Neutrophil (primary cell): ENCODE measurements around the gene FARSB.

Source experiments
- H3K27ac ChIP-seq: fragments of 200-600 bp; sonication (generic); 2 replicates; pipeline ENCODE4 v1.5.1; 2016; ENCODE audit warnings: mild to moderate bottlenecking, moderate library complexity
- H3K27me3 ChIP-seq: fragments of 200-600 bp; sonication (generic); 2 replicates; pipeline ENCODE4 v1.6.0; 2016; ENCODE audit warnings: mild to moderate bottlenecking
- H3K36me3 ChIP-seq: fragments of 200-600 bp; sonication (generic); 2 replicates; pipeline ENCODE4 v1.5.1; 2017
- H3K4me1 ChIP-seq, 2 experiments: fragments of 200-600 bp in 1 of 2; sonication (generic) in 1 of 2; 1 replicate in 1 of 2; 2 replicates in 1 of 2; pipeline versions ENCODE4 v1.5.1 to v1.6.1; 2013 to 2016; ENCODE audit warnings: low read depth in 1 of 2, low read length in 1 of 2, mild to moderate bottlenecking in 1 of 2, moderate library complexity in 1 of 2; ENCODE audit not compliant: control insufficient read depth in 1 of 2, insufficient read depth in 1 of 2
- H3K4me3 ChIP-seq, 2 experiments: fragments of 200-600 bp in 1 of 2; sonication (generic) in 1 of 2; 1 replicate in 1 of 2; 2 replicates in 1 of 2; pipeline ENCODE4 v1.5.1; 2013 to 2016; ENCODE audit warnings: low read depth in 1 of 2, low read length in 1 of 2, mild to moderate bottlenecking in 1 of 2, moderate library complexity in 1 of 2
- H3K9me3 ChIP-seq: fragments of 200-600 bp; sonication (generic); 2 replicates; pipeline ENCODE4 v1.5.1; 2016
- TF ChIP-seq, protein P1 (sequence below): fragments of 200-600 bp; sonication (generic); IDR thresholded peaks from 2 replicates; pipeline ENCODE4 v1.5.1; 2016; ENCODE audit warnings: antibody characterized with exemption

The FARSB gene

DNA sequence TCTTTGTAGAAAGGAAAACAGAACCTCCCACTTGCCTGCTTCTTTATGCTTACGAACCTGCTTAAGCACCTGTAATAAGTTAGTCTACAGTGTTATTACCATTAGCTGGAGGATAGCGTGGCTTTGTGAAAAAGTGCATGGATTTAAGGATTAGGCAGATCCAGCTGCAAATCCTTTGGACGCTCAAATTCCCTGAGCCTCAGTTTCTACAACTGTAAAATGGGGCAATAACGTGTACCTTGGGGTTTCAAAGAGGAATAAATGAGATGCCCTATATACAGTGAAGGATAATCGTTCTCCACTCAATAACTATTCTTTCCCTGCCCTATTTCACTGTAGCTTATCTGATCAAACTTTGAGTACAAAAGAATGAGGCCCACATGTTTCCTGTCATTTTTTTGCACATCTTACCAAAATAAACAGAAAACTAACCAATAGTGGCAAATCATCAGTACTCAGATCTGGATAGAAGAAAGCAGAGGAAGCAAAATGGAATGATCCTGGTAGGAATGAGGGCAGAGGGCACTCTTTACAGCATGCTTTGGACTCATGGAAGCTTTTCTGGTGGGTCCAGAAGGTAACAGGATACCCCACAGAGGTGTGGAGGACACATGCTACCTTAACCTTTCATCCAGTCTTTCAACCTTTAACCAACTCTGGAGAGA lies 30.3 kb upstream of the FARSB start:
- Histone ChIP-seq H3K4me3 (no peak overlapping the region), H3K36me3 (no peaks in the 10 kb centered on the region), H3K27me3 (peaks cover 21% of the 10 kb centered on the region), H3K27ac (no peak overlapping the region), H3K4me1 (peaks cover 0 to 8% of the 10 kb centered on the region in 2 experiments), H3K9me3 (no peaks in the 10 kb centered on the region)
- TF ChIP-seq, protein P1, sequence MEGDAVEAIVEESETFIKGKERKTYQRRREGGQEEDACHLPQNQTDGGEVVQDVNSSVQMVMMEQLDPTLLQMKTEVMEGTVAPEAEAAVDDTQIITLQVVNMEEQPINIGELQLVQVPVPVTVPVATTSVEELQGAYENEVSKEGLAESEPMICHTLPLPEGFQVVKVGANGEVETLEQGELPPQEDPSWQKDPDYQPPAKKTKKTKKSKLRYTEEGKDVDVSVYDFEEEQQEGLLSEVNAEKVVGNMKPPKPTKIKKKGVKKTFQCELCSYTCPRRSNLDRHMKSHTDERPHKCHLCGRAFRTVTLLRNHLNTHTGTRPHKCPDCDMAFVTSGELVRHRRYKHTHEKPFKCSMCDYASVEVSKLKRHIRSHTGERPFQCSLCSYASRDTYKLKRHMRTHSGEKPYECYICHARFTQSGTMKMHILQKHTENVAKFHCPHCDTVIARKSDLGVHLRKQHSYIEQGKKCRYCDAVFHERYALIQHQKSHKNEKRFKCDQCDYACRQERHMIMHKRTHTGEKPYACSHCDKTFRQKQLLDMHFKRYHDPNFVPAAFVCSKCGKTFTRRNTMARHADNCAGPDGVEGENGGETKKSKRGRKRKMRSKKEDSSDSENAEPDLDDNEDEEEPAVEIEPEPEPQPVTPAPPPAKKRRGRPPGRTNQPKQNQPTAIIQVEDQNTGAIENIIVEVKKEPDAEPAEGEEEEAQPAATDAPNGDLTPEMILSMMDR = no peak

DNA sequence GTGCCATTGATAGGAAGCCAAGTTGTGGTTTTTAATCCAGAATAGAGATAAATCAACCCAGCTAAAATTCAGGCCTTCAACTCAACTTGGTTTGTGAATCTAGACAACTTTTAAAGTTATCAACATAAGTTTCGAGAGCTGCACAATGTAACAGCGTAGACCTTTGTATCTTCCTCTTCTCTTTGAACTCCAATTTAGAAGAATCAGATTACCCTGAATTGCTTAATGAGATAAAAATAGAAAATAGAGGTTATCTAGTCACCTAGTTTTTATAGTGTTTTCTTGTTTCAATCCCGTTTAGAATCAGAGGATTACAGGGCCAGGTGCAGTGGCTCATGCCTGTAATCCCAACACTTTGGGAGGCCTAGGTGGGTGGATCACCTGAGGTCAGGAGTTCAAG lies 27.9 kb upstream of the FARSB start:
- Histone ChIP-seq H3K27ac (no peak overlapping the region), H3K9me3 (no peaks in the 10 kb centered on the region), H3K4me3 (no peak overlapping the region), H3K4me1 (no peaks in the 10 kb centered on the region), H3K36me3 (no peaks in the 10 kb centered on the region), H3K27me3 (peaks cover 44% of the 10 kb centered on the region)
- TF ChIP-seq, protein P1 = no peak

DNA sequence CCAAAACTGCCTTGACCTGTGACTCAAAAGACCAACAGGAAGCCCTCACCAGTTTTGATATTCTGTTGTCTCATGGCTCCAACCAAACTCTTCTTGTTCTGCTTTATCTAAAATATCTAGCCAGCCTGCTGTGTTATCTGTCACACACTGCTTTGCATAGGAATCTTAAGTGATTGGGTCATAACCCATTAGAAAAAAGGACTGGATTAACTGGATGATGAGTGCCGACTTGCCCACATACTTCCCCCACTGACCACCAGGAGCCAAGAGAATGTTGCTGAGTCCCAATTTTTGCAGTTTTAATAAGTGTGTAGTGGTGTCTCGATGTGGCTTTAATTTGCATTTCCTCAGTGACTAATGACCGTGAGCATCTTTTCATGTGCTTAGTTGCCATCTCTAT lies 22.1 kb upstream of the FARSB start:
- H3K4me3 ChIP-seq = no peak overlapping the region
- TF ChIP-seq, protein P1 = no peak

DNA sequence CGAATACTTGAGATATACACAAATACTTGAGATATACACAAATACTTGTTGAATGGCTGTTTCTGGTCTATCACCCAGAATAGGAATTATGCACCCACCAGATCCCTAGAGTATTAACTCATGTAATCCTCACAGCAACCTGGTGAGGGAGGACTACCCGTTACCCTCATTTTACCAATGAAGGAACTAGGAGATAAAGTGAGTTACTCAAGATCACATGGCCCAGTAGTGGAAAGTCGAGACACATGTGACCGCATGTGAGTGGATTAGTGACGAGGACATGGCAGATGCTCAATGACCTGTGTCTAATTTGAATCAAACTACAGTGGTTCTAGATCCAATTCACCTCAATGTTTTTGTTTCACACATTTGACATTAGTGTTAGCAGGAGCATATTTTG lies 18.0 kb upstream of the FARSB start:
- no peaks in the 10 kb centered on the region for H3K36me3 ChIP-seq
- H3K27ac ChIP-seq = no peak overlapping the region
- H3K9me3 ChIP-seq = no peaks in the 10 kb centered on the region
- no peak overlapping the region for H3K4me3 ChIP-seq
- H3K4me1 ChIP-seq = peaks cover 32 to 39% of the 10 kb centered on the region in 2 experiments
- peaks cover 67% of the 10 kb centered on the region for H3K27me3 ChIP-seq
- TF ChIP-seq, protein P1 = no peak

More for the DNA sequence above, 22.1 kb upstream of the FARSB start:
- peaks cover 93% of the 10 kb centered on the region for H3K27me3 ChIP-seq
- no peak overlapping the region for H3K27ac ChIP-seq
- peaks cover 0 to 3% of the 10 kb centered on the region in 2 experiments for H3K4me1 ChIP-seq
- no peaks in the 10 kb centered on the region for H3K36me3 ChIP-seq
- no peaks in the 10 kb centered on the region for H3K9me3 ChIP-seq

DNA sequence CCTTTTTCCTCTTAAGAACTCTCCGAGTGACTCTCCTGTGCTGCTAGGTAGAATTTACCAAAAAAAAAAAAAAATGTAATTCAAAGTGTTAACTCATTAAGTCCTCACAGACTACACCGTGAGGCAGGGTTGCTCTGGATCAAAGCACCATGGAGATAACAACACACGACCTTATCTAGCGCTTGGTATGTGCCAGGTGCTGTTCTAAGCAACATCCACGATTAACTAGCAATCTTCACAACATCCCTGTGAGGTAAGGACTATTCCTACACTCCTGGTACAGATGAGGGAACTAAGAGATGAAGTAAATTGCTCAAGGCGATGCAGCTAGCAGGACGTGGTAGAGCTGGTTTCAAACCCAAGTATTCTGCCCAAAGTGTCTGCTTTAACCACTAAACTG lies 17.4 kb upstream of the FARSB start:
- no peak overlapping the region for H3K27ac ChIP-seq
- H3K4me3 ChIP-seq = no peak overlapping the region
- TF ChIP-seq, protein P1 = no peak
- no peaks in the 10 kb centered on the region for H3K9me3 ChIP-seq
- H3K36me3 ChIP-seq = no peaks in the 10 kb centered on the region
- peaks cover 61% of the 10 kb centered on the region for H3K27me3 ChIP-seq
- H3K4me1 ChIP-seq = peaks cover 39 to 45% of the 10 kb centered on the region in 2 experiments
